Activated CD4-positive, alpha-beta memory T cell treated with anti-CD3 and anti-CD28 coated beads for 36 hours (primary cell): ENCODE results near the gene CA5A. TPM values are rescaled to one million over a fixed set of nuclear protein-coding genes. Genes with fewer than 3 reads are reported as not detected.
A peak's percentile ranks its signal among the peaks of the same experiment; 100 is the strongest.
"Not testable (repeated sequence)": the region's sequence is repeated elsewhere in the genome, so short reads cannot be mapped to it uniquely, and the experiment has no call there.

ENCODE experiments used
- CTCF ChIA-PET: fragments of 350-600 bp; sonication (Branson Sonifier 250); formaldehyde crosslinking; loops from one replicate; lab custom pipeline; 2021; ENCODE audit warnings: antibody characterized with exemption, inconsistent platforms; lab: Charles Lee
- POLR2A ChIA-PET: fragments of 350-600 bp; sonication (Branson Sonifier 250); formaldehyde crosslinking; loops from one replicate; lab custom pipeline; 2021; ENCODE audit warnings: antibody characterized with exemption; lab: Charles Lee
- DNase-seq: peaks from one replicate; pipeline ENCODE4 v3.0.0-alpha.2; 2020
- H3K27ac Mint-ChIP-seq: one replicate; pipeline ENCODE4 v1.8.0; 2021; ENCODE audit warnings: mixed read lengths
- H3K27me3 Mint-ChIP-seq: one replicate; pipeline ENCODE4 v1.8.0; 2021; ENCODE audit warnings: mixed read lengths
- H3K36me3 Mint-ChIP-seq: one replicate; pipeline ENCODE4 v1.8.0; 2021; ENCODE audit warnings: mixed read lengths
- H3K4me1 Mint-ChIP-seq: one replicate; pipeline ENCODE4 v1.8.0; 2021; ENCODE audit warnings: low read depth, mixed read lengths
- H3K4me3 Mint-ChIP-seq: one replicate; pipeline ENCODE4 v1.8.0; 2021; ENCODE audit warnings: mild to moderate bottlenecking, mixed read lengths
- H3K9me3 Mint-ChIP-seq: one replicate; pipeline ENCODE4 v1.8.0; 2021; ENCODE audit warnings: mixed read lengths
- intact Hi-C: fragments of 100-400 bp; cut with micrococcal nuclease; formaldehyde crosslinking; loops from one replicate; pipeline ENCODE4 v1.15.1; 2023
- total RNA-seq, 2 experiments: library from RNA; stranded (reverse); gene quantifications; one replicate each; pipeline ENCODE4 v1.2.3, GENCODE V29; 2021

The CA5A gene
- total RNA-seq = not detected

DNA sequence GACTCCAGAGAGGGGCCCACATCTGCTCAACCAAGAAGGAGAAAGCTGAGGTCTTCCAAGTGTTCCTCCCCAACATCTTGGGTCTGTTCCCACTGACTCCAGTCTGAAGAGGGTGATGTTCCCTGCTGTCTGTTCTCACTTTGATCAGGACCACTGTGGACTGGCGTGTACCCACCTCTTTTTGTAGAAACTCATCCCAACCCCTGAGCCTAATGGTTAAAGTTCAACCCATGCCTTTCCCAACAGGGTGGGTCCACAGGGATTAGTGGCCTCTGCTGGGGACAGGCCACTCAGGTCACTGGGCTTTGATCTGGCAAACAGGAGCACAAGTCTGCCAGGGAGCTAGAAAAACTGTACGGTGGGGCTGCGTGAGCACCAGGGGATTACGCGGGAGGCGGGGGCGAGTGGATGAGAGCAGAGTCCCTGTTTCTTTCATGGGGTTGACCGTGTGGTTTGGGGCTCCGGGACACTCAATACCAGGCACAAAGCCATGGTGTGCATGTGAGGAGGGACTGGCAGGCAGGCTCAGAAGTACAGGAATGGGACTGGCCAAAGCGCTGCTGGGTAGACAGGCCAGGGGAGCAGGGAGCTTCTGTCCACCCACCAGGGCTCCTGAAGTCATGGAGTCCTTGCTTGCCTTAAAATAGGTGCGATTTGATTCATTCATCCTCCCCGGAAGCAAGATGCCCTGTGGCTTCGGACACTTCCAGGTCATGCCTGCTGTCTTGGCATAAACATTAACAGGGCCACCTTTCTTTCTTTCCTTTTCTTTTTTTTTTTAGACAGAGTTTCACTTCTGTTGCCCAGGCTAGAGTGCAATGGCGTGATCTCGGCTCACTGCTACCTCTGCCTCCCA is at the start of gene CA5A:
Gene CA5A (minus strand): TSS at position 155 of the 856 bp plus-strand sequence. CDS start 79 bp downstream, at position 76.
- Mint-ChIP-seq H3K27me3 (no peaks in the 10 kb centered on the region), H3K4me3 (no peak within 1 kb of the TSS), H3K27ac (no peak within 1 kb of the TSS), H3K36me3 (no peaks in the 10 kb centered on the region), H3K4me1 (peaks cover 4% of the 10 kb centered on the region), H3K9me3 (peaks cover 4% of the 10 kb centered on the region)
- ChIA-PET POLR2A (no interaction called here), CTCF (no interaction called here)
- intact Hi-C loops = no loop called here
- DNase-seq = no peak

DNA sequence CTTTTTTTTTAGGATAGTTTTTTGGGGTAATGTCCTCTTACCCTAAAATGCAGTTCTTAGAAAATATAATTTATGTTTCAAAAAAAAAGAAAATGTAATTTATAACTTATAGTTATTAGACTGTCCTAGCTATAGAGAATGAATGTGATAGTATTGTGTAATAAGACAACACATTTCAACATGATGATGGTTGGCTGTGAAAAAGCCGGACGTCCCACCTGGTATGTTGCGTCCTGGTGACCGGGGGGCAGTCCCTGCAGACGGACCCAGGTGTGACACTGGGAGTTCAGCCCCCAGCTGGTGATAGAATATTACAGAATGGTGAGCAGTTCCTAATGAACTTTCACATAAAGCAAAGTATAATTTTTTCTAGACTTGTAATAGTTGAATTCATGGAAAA is 49.2 kb upstream of the CA5A start:
- peak overlapping the region; percentile 92 for H3K27ac Mint-ChIP-seq
- H3K9me3 Mint-ChIP-seq, H3K4me3 Mint-ChIP-seq, POLR2A ChIA-PET, DNase-seq, intact Hi-C loops, H3K27me3 Mint-ChIP-seq: not testable (repeated sequence)
- CTCF ChIA-PET = interaction anchor here (0.7 kb wide), 1 partner anchor 203 kb away, joined by 3 read pairs; no protein-coding TSS in a partner anchor
- H3K4me1 Mint-ChIP-seq = peaks cover 46% of the 10 kb centered on the region
- peaks cover 35% of the 10 kb centered on the region for H3K36me3 Mint-ChIP-seq

DNA sequence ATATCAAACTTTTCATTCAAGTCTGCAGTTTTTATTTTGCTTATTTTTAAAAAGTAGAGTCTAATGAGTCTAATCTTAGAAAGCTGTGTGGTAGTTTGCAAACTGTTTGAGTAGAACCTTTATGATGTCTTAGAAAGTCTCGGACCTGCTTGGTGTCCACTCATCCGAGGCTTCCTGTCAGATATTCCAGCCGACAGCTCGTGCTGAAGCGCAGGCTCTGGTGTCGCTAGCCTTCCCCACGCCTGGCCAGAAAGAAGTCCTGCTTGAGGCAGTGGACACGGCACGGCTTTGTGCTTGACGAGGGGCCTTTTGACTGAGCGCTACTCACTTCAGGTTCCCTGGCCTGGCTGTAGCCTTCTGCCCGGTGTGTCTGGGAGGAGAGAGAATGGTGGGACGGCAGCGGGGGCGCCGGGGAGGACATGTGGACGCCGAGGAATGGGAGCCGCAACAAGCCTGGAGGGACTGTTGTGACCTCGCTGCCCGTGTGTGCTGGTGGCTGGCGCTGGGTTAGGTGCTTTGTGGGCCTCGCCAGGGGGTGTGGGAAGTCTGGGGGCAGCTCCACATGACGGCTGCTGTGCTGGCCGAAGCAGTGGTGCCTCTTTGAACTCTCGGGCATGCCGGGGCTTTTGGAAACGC is 48.4 kb upstream of the CA5A start:
- intact Hi-C loops = no loop called here
- no peaks in the 10 kb centered on the region for H3K9me3 Mint-ChIP-seq
- ChIA-PET CTCF (no interaction called here), POLR2A (interaction anchor here (1.1 kb wide), 1 partner anchor 21 kb away, joined by 3 read pairs; no protein-coding TSS in a partner anchor)
- no peak overlapping the region for H3K4me3 Mint-ChIP-seq
- no peak for DNase-seq
- peaks cover 51% of the 10 kb centered on the region for H3K4me1 Mint-ChIP-seq
- no peaks in the 10 kb centered on the region for H3K27me3 Mint-ChIP-seq
- H3K27ac Mint-ChIP-seq = peak overlapping the region; percentile 73
- peaks cover 37% of the 10 kb centered on the region for H3K36me3 Mint-ChIP-seq

DNA sequence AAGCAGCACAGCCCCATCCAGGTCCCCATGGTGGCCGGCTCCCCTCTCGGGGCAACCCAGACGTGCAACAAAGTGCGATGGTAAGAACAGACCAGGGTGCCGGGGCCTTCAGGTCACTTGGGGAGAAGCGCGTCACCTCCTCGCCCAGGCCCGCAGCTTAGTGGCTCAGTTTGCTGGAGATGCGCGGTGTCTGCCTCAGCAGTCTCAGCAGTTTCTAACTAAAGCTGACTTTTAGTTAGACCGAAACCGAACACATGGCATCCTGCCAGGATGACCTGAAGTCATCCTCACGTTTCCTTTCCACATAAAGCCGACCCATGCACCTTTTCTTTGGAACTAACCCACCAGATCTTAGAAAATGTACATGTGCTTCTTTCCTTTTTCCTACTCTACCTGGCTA is 47.9 kb upstream of the CA5A start:
- Mint-ChIP-seq H3K4me1 (peaks cover 56% of the 10 kb centered on the region), H3K27ac (peak overlapping the region; percentile 73), H3K36me3 (peaks cover 35% of the 10 kb centered on the region)
- intact Hi-C loops, H3K27me3 Mint-ChIP-seq, H3K9me3 Mint-ChIP-seq, CTCF ChIA-PET, H3K4me3 Mint-ChIP-seq: not testable (repeated sequence)
- POLR2A ChIA-PET = interaction anchor here (1.1 kb wide), 1 partner anchor 21 kb away, joined by 3 read pairs; no protein-coding TSS in a partner anchor
- DNase-seq = peak; percentile 51

DNA sequence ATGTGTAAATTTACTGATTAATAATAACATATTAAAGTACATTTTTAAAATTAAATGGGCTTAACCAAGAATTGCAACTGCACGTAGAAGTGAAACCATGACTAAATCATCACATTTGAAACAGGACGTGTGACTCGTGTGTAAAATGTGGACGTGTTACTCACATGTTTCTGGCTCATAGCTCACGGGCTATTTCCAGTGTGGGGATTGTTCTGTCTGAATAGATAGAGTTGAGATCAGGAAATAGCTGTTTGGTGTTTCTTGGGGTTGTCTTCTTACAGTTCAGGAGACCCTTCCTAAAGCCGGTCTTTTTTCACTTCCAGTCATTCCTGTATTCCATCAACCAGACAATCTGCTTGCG is 47.4 kb upstream of the CA5A start:
- H3K9me3 Mint-ChIP-seq, H3K4me3 Mint-ChIP-seq, H3K27me3 Mint-ChIP-seq, CTCF ChIA-PET: not testable (repeated sequence)
- Mint-ChIP-seq H3K27ac (peak overlapping the region; percentile 73), H3K4me1 (peaks cover 60% of the 10 kb centered on the region), H3K36me3 (peaks cover 33% of the 10 kb centered on the region)
- peak; percentile 58 for DNase-seq
- POLR2A ChIA-PET = interaction anchor here (1.1 kb wide), 1 partner anchor 20 kb away, joined by 3 read pairs; no protein-coding TSS in a partner anchor
- intact Hi-C loops = loop anchor here (1.0 kb wide), 1 partner anchor 20 kb away; no protein-coding TSS in a partner anchor

DNA sequence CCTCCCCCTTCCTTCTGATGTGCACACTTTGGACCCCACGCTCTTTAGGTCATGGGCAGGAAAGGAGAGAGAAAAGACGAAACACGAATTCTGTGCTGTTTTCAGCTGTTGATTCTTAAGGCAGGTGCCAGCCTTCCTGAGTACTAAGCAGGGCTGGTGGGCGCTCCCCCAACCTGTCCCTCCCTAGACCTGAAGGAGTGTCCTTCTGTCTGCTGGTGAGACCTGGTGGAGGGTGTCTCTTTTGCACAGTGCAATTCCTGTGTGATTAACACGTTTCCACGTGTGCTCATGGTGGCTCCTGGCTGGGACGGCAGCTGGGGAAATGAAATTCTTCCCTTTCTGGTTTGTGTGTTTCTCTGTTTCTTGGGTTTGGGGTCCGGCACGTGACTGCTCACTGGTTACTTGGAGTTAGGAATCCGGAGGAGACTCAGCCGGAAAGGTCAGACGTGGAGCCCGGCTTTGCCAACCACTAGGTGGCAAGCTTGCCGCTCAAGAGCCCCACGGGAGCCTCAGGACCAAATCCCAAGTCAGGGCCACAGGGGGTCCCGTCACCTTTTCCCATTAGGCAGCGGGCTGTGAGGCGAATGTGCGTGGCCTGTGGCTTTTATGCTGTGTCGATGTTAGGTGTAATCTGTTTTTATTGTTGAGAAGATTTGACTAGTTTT is 46.9 kb upstream of the CA5A start:
- intact Hi-C loops = loop anchor here (1.0 kb wide), 1 partner anchor 20 kb away; no protein-coding TSS in a partner anchor
- H3K9me3 Mint-ChIP-seq, H3K27me3 Mint-ChIP-seq, H3K4me3 Mint-ChIP-seq, DNase-seq, POLR2A ChIA-PET, CTCF ChIA-PET: not testable (repeated sequence)
- Mint-ChIP-seq H3K36me3 (peaks cover 33% of the 10 kb centered on the region), H3K27ac (peak overlapping the region; percentile 64), H3K4me1 (peaks cover 65% of the 10 kb centered on the region)

DNA sequence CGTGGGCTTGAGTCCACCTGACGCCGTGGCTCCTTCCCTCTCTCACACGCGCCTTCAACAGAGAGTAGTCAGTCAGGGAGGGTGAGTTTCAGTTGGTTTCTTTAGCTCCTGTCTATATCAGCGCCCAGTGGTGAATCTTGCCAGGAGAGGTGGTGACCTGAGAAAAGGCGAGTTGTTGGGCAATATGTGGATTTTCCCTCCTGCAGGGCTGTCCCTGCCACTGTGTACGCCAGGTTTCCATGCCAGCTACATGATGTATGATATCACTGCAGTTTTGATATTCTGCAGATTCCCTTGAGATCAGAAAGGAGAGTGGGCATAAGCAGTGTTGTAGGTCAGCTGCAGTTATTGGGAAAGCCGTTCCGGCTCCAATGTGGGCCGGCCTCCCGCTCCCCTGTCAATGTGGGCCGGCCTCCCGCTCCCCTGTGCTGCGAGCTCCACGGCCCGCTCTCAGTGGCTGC is 46.3 kb upstream of the CA5A start:
- ChIA-PET POLR2A (interaction anchor here (0.6 kb wide), 1 partner anchor 11 kb away, joined by 3 read pairs; no protein-coding TSS in a partner anchor), CTCF (no interaction called here)
- no peaks in the 10 kb centered on the region for H3K27me3 Mint-ChIP-seq
- no peaks in the 10 kb centered on the region for H3K9me3 Mint-ChIP-seq
- peaks cover 33% of the 10 kb centered on the region for H3K36me3 Mint-ChIP-seq
- H3K4me3 Mint-ChIP-seq = no peak overlapping the region
- intact Hi-C loops = loop anchor here (1.0 kb wide), 1 partner anchor 19 kb away; no protein-coding TSS in a partner anchor
- peak overlapping the region; percentile 29 for H3K27ac Mint-ChIP-seq
- H3K4me1 Mint-ChIP-seq = peaks cover 68% of the 10 kb centered on the region
- no peak for DNase-seq

DNA sequence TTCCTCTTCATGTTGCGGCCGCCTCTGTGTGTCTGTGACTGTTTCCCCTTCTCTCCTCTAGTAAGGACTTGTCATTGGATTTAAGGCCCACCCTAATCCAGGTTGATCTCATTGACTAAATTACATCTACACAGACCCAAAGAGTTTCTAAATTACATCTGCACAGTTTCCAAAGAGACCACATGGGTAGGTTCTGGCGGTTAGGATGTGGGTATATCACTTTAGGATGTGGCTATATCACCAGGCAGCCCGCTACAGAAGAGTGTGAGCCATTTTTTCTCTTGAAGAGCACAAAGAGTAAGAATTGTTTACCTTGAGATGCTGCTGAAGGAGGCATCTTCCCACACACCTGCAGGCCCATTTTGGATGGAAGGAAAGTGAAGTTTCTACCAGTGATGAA is 45.0 kb upstream of the CA5A start:
- DNase-seq, CTCF ChIA-PET, intact Hi-C loops, H3K4me3 Mint-ChIP-seq, POLR2A ChIA-PET, H3K27me3 Mint-ChIP-seq, H3K9me3 Mint-ChIP-seq: not testable (repeated sequence)
- Mint-ChIP-seq H3K27ac (peak overlapping the region; percentile 40), H3K36me3 (peaks cover 35% of the 10 kb centered on the region), H3K4me1 (peaks cover 70% of the 10 kb centered on the region)

DNA sequence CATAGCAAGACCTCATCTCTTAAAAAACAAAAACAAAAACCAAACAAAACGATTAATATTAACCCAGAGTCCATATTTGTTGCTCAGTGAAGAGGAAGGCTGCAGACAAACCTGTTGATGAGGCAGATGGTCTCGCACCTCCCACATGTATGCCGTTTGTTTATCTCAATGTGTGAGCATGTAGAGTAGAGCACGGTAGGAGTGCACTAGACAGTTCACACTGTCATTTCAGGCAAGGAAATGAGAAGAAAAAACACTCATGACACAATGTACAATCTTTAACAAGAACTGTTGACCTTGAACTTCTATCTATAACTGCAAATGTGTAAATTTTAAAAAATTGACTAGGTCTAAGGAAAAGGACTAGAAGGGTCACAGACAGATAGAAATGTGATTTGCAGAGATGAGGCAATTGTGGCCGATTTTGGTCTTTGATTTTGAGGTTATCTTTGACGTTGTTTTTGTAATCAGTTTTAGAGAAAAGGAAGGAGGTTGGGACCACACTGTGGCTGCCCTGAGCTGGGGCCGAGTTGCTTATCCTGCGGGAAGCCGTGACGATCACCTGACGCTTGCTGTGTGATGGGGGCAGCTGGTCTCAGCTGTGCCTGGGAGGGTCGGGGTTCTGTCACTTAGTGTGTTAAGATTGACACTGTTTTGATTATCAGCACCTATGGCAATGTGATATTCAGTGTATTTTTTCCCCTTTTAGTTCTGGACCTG is 43.7 kb upstream of the CA5A start:
- DNase-seq, intact Hi-C loops, H3K9me3 Mint-ChIP-seq, CTCF ChIA-PET, H3K4me3 Mint-ChIP-seq, H3K27me3 Mint-ChIP-seq, POLR2A ChIA-PET: not testable (repeated sequence)
- H3K4me1 Mint-ChIP-seq = peaks cover 59% of the 10 kb centered on the region
- H3K27ac Mint-ChIP-seq = peak overlapping the region; percentile 4
- H3K36me3 Mint-ChIP-seq = peaks cover 32% of the 10 kb centered on the region

DNA sequence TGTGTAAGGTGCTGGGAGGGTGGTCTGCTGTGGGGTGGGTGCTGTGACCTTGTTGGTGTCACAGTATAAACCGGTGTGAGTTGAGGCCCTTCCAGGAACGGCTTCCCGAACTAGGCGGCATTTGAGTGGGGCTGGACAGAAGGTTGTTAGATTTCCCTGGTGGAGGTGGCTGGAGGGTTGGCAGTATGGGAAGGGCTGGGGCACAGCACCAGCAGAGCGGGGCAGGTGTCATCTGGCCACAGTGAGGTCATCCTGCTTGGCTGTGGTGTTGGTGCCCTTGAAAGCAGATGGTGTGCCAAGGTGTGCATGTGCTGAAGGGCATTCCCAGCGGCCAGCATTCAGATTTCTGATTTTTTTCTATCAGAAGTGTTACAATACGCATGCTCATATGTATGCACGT is 43.0 kb upstream of the CA5A start:
- no peak for DNase-seq
- no peaks in the 10 kb centered on the region for H3K27me3 Mint-ChIP-seq
- POLR2A ChIA-PET = no interaction called here
- CTCF ChIA-PET = no interaction called here
- intact Hi-C loops = no loop called here
- H3K36me3 Mint-ChIP-seq = peaks cover 27% of the 10 kb centered on the region
- no peaks in the 10 kb centered on the region for H3K9me3 Mint-ChIP-seq
- H3K27ac Mint-ChIP-seq = peak overlapping the region; percentile 35
- H3K4me3 Mint-ChIP-seq = no peak overlapping the region
- peaks cover 52% of the 10 kb centered on the region for H3K4me1 Mint-ChIP-seq

DNA sequence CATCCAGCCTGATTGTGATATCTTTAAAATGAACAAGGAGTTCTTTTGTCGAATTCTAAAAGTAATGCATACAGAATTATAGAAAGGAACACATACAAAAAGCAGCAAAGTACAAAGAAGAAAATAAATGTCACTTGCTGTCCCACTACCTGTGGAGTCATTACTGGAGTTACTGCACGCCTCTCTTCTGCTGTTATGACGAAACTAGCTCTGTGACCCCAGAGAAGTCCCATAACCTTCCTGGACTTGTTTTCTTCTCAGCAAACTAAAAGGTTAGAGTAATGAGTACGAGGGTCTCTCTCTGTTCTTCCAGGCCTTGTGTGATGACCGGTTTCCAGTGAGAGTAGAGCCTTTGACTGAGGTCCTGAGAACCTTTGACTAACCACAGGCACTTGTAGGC is 41.8 kb upstream of the CA5A start:
- no peak overlapping the region for H3K4me3 Mint-ChIP-seq

More for the DNA sequence above, 41.8 kb upstream of the CA5A start:
- Mint-ChIP-seq H3K27me3 (no peaks in the 10 kb centered on the region), H3K9me3 (no peaks in the 10 kb centered on the region), H3K27ac (peak overlapping the region; percentile 35), H3K36me3 (peaks cover 26% of the 10 kb centered on the region), H3K4me1 (peaks cover 45% of the 10 kb centered on the region)
- intact Hi-C loops = no loop called here
- ChIA-PET CTCF (interaction anchor here (1.0 kb wide), 1 partner anchor 26 kb away, joined by 4 read pairs; no protein-coding TSS in a partner anchor), POLR2A (no interaction called here)
- peak; percentile 36 for DNase-seq
